GM18867 (cell line): Measurements from ENCODE around the gene ZNF420.
A peak's percentile ranks its signal among the peaks of the same experiment; 100 is the strongest.
"Not testable (repeated sequence)": the region's sequence is repeated elsewhere in the genome, so short reads cannot be mapped to it uniquely, and the experiment has no call there.

ENCODE experiments used
- ATAC-seq: cut with Tn5 transposase; IDR thresholded peaks from one replicate; pipeline ENCODE4 v1.9.1; 2021; ENCODE audit warnings: mild to moderate bottlenecking, moderate library complexity; ENCODE audit not compliant: unreplicated experiment

Gene ZNF420

GRCh38 chr19:37077934-37078716, at the start of gene ZNF420:
Gene ZNF420, plus strand, starts transcription at chr19:37078433. Its CDS starts 10,686 bp downstream, at chr19:37089119.
- peak; percentile 95 for ATAC-seq

- no peak for ATAC-seq
These were observed 33.1 kb upstream of the ZNF420 start for GRCh38 chr19:37045140-37045539.

- ATAC-seq = no peak
These were observed 22.9 kb upstream of the ZNF420 start for GRCh38 chr19:37055330-37055729.

GRCh38 chr19:37056776-37057175, 21.5 kb upstream of the ZNF420 start:
- no peak for ATAC-seq

GRCh38 chr19:37059142-37059541, 19.1 kb upstream of the ZNF420 start:
- no peak for ATAC-seq

GRCh38 chr19:37064886-37065285, 13.3 kb upstream of the ZNF420 start:
- ATAC-seq = not testable (repeated sequence)

GRCh38 chr19:37074111-37074510, 4.1 kb upstream of the ZNF420 start:
- ATAC-seq = no peak

- no peak for ATAC-seq
These were observed 3.3 kb upstream of the ZNF420 start for GRCh38 chr19:37074819-37075362.

GRCh38 chr19:37076524-37076923, 1.7 kb upstream of the ZNF420 start:
- ATAC-seq = not testable (repeated sequence)

- no peak for ATAC-seq
These were observed 716 bp upstream of the ZNF420 start for GRCh38 chr19:37077501-37077933.

GRCh38 chr19:37078717-37079032, 442 bp downstream of the ZNF420 start:
- no peak for ATAC-seq

GRCh38 chr19:37079238-37079637, 1.0 kb downstream of the ZNF420 start:
- no peak for ATAC-seq

- no peak for ATAC-seq
These were observed 4.1 kb downstream of the ZNF420 start for GRCh38 chr19:37082307-37082706.

GRCh38 chr19:37087110-37087509, 8.9 kb downstream of the ZNF420 start:
- ATAC-seq = no peak

GRCh38 chr19:37095859-37096258, 17.6 kb downstream of the ZNF420 start:
- no peak for ATAC-seq

GRCh38 chr19:37098570-37098969, 20.3 kb downstream of the ZNF420 start:
- ATAC-seq = no peak

- not testable (repeated sequence) for ATAC-seq
These were observed 25.9 kb downstream of the ZNF420 start for GRCh38 chr19:37104135-37104534.

GRCh38 chr19:37111753-37112152, 33.5 kb downstream of the ZNF420 start:
- ATAC-seq = not testable (repeated sequence)

GRCh38 chr19:37114001-37114400, 35.8 kb downstream of the ZNF420 start:
- ATAC-seq = no peak

- ATAC-seq = not testable (repeated sequence)
These were observed 43.9 kb downstream of the ZNF420 start for GRCh38 chr19:37122093-37122492.

- ATAC-seq = no peak
These were observed 50.0 kb downstream of the ZNF420 start for GRCh38 chr19:37127999-37128820.

GRCh38 chr19:37128821-37129177, 50.6 kb downstream of the ZNF420 start:
- ATAC-seq = no peak
